ENCODE results near the gene CTBP1. TPM values are rescaled to one million over a fixed set of nuclear protein-coding genes. Genes with fewer than 3 reads are reported as not detected.

The CTBP1 gene
- total and polyA plus RNA-seq, 2 of the 8 experiments (the other 6 are each of a cell fraction or from before 2014, with no cell fraction given) = 128 to 185 TPM

DNA sequence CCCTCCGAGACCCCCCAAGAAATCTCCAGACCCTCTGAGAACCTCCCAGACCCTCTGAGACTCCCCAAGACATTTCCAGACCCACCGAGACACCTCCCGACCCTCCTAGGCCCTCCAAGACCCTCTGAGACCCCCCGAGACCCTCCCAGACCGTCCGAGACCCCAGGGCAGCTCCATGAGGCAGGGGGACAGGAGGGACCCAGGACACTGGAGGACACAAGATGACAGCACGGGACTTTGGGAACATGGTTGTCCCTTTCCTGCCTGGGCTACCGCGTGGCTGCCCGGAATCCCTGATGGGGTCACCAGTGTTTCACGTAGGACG, 10.3 kb downstream of the CTBP1 start:
- H2BK20ac ChIP-seq (ENCODE audit: low read length) = no peak overlapping the region
- no peak overlapping the region for H4K8ac ChIP-seq (ENCODE audit: extremely low read depth, insufficient read depth, low read length)
- H2AK5ac ChIP-seq (ENCODE audit: low read depth, low read length) = no peak overlapping the region
- peaks cover 14 to 33% of the 10 kb centered on the region in 2 experiments for H4K20me1 ChIP-seq (replicated peaks in 1 of 2; ENCODE audit: control insufficient read depth in 1 of 2, insufficient read depth in 2 of 2, low read length in 2 of 2)
- H3K79me2 ChIP-seq (ENCODE audit: control insufficient read depth in 1 of 2, insufficient read depth in 2 of 2, low read length in 2 of 2) = peaks cover 17 to 39% of the 10 kb centered on the region in 2 experiments
- no peak for TF ChIP-seq ZNF274 (IDR thresholded peaks at IDR 0.05; ENCODE audit: borderline replicate concordance, extremely low read depth, low read length)
- TF ChIP-seq, protein P1, sequence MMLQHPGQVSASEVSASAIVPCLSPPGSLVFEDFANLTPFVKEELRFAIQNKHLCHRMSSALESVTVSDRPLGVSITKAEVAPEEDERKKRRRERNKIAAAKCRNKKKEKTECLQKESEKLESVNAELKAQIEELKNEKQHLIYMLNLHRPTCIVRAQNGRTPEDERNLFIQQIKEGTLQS (IDR thresholded peaks at IDR 0.05; ENCODE audit: insufficient read depth, low read depth, low read length) = no peak
- ChIA-PET POLR2A (ENCODE audit: partially characterized antibody) (interaction anchor here (1.3 kb wide), 1 partner anchor 9 kb away, joined by 3 read pairs; no protein-coding TSS in a partner anchor), CTCF (ENCODE audit: partially characterized antibody) (no interaction called here)
- H3K14ac ChIP-seq (ENCODE audit: insufficient read length) = no peak overlapping the region
- H3K9ac ChIP-seq (replicated peaks in 1 of 4; ENCODE audit: extremely low read depth in 1 of 4, low read depth in 3 of 4, low read length in 3 of 4) = no peak overlapping the region
- H2BK15ac ChIP-seq (ENCODE audit: low read length) = no peak overlapping the region
- no peak overlapping the region for H3K4me2 ChIP-seq (ENCODE audit: insufficient read depth in 1 of 2, low read depth in 2 of 2, low read length in 2 of 2)
- H3K4me1 ChIP-seq (replicated peaks in 1 of 4; ENCODE audit: control insufficient read depth in 3 of 4, insufficient read depth in 4 of 4, low read length in 3 of 4) = no peaks in the 10 kb centered on the region
- no peak overlapping the region for H4K91ac ChIP-seq (replicated peaks; ENCODE audit: insufficient read length, low read length)
- H2BK120ac ChIP-seq (replicated peaks; ENCODE audit: low read depth, low read length) = no peak overlapping the region
- no peak overlapping the region for H3K56ac ChIP-seq (replicated peaks; ENCODE audit: insufficient read length, low read depth, low read length)
- no peaks in the 10 kb centered on the region for H3K23me2 ChIP-seq (ENCODE audit: low read depth, low read length)
- H3K4me3 ChIP-seq (ENCODE audit: extremely low read depth in 1 of 4, insufficient read depth in 2 of 4, low read depth in 3 of 4, low read length in 4 of 4) = no peak overlapping the region
- peaks cover 13% of the 10 kb centered on the region; the same call in 1 of the 2 replicates for H3K79me1 ChIP-seq (ENCODE audit: low read depth, low read length)
- peaks cover 2 to 51% (median 17%) of the 10 kb centered on the region in 4 experiments; a peak in 6 of 8 replicates for H3K36me3 ChIP-seq (ENCODE audit: control insufficient read depth in 2 of 4, insufficient read depth in 4 of 4, low read length in 3 of 4)
- no peak overlapping the region for H3K23ac ChIP-seq (ENCODE audit: insufficient read length)
- FAIRE-seq (no peak), DNase-seq (ENCODE audit: low read depth in 1 of 2, low spot score in 2 of 2) (no peak)
- H3K27ac ChIP-seq (ENCODE audit: low read depth, low read length) = no peak overlapping the region
- no peak overlapping the region for H4K5ac ChIP-seq (ENCODE audit: insufficient read length, low read depth, low read length)
- no peak overlapping the region for H3K18ac ChIP-seq (ENCODE audit: extremely low read depth, low read length)
- H2BK5ac ChIP-seq (ENCODE audit: low read depth, low read length) = no peak overlapping the region
- H3K9me3 ChIP-seq (ENCODE audit: insufficient read depth in 2 of 2, low read depth in 1 of 2, low read length in 1 of 2) = no peaks in the 10 kb centered on the region
- H2AFZ ChIP-seq (ENCODE audit: low read length) = no peak overlapping the region
- 87% methylated on average over 12 of the region's 12 CpGs; no CpG with 5 or more reads in 1 of the 2 experiments for WGBS, 2 experiments (ENCODE audit: extremely low coverage in 1 of 2, insufficient coverage in 1 of 2, insufficient read length in 1 of 2, insufficient replicate concordance in 2 of 2, low coverage in 1 of 2, low lambda C conversion rate in 2 of 2, missing lambda C conversion rate in 1 of 2)
- H3K27me3 ChIP-seq (replicated peaks in 1 of 4; ENCODE audit: control insufficient read depth in 3 of 4, extremely low read depth in 1 of 4, insufficient read depth in 3 of 4, low read length in 3 of 4) = no peaks in the 10 kb centered on the region
- no peak overlapping the region for H2BK12ac ChIP-seq (ENCODE audit: low read depth, low read length)
- H3K4ac ChIP-seq (replicated peaks; ENCODE audit: insufficient read length, low read depth, low read length) = no peak overlapping the region
